Activated CD4-positive, alpha-beta T cell treated with anti-CD3 and anti-CD28 coated beads, Interleukin-2, amount 50 U/mL, for 1 hour (primary cell): ENCODE measurements around the gene CSPG5.
A peak's percentile ranks its signal among the peaks of the same experiment; 100 is the strongest.

Source experiments
- DNase-seq: peaks from one replicate; pipeline ENCODE4 v3.0.0-alpha.2; 2020

Gene CSPG5

DNA sequence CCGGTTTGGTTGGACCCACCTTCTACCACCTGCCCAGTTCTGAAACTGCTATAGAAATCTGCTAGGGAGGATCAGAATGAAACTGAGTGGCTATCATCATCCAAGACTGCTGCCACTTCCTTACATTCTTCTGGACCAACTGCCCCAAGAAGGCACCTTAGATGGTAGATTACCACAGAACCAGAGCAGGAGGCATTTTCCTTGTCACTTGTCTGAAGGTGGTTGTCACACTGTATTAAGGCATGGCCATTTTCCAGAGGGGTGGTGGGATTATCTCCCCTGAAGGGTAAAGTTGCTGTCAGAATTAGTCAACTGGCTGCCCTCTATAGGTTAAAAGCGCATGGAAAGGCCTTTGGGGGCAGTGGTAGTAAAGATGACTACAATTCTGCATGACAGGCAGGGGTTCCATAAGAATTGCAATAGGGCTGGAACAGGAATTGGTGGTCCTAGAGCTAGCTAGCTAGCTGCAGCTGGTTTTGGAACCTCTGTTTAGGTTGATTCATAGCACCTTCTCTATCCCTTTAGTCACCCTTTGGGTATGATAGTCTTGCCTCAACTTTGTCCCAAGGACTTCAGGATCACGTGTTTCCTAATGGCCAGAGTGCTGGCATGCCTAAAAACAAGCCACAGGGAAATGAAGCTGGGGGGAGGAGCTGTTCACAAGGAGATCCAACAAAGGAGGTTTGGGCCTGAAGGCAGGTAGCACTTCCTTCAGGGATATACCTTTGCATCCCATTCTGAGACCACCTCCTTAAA, 4.8 kb upstream of the CSPG5 start:
- no peak for DNase-seq

DNA sequence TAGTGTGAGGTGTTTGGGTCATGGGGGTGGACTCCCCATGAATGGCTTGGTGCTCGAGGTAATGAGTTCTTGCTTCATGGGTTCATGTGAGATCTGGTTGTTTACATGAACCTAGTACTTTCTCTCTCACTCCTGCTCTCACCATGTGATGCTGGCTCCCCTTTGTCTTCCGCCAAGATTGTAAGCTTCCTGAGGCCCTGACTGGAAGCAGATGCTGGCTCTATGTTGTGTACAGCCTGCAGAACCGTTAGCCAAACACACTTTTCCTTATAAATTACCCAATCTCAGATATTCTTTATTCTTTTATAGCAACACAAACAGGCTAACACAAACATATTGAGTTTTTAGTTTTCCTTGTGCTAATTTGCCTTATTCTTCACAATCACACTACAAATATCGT, 3.2 kb upstream of the CSPG5 start:
- no peak for DNase-seq

DNA sequence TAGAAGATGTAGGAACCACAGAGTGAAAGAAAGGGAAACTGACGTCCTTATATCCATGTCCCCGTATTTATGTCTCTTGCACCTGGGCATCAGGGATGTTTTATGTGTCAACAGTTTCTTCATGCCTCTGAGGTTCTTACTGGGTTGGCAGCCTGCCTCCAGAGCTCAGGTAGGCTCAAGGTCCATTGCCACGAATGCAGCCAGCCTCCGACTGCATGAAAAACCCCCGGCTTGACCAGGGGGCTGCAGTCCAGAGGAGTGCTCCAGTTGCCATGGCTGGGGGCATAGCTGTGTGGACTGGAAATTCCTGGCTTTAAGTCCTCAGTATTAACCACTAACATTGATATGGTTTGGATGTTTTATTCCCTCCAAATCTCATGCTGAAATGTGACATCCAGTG, 2.8 kb upstream of the CSPG5 start:
- no peak for DNase-seq

GRCh38 chr3:47580481-47580880, 1.8 kb upstream of the CSPG5 start:
- no peak for DNase-seq

DNA sequence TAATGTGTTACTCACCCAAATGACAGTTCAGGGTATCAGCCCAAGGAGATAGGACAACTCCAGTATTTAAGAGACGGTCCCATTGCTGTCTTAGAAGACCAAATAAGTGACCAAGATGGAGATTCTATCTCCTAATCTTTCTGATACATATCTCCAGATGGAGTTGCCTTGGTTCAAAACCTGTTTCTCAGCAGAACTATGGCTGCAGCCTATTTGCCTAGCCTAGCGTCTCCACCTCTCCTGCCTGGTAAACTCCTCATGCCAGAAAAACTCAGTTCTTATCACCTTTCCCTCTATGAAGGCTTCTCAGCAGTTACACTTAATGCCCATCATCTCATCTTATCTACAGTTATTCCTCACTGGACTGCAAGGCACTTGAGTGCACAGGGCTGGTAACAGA, 1.2 kb upstream of the CSPG5 start:
- DNase-seq = no peak

- DNase-seq = peak; percentile 30
These were observed 489 bp downstream of the CSPG5 start for GRCh38 chr3:47578119-47578632.

DNA sequence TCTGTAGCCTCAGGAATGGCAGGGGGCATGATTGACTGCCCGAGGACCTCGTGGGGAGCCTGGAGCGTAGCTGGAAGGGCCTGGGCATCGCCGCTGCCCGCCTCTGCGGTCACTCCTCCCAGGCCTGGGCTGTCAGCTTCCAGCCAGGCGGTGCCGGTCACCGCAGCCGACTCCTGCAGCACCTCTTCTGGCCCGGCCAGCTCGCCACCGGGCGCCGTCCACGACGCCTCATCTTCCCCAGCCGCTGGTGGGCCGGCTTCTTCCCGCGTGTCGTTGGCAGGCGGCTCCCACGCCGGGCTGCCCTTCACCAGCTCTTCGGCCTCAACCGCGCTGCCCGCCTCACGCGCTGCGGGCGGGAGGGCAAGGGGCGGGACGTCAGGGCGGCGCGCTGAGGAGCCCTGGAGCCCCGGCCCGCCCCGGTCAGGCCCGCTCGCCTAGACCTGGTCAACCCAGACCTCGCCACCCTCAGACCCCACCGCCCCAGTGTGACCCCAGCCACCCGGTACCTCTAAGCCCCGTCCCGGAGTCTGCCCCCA, 1.0 kb downstream of the CSPG5 start:
- DNase-seq = no peak

- DNase-seq = no peak
These were observed 5.2 kb downstream of the CSPG5 start for GRCh38 chr3:47573190-47574172.

DNA sequence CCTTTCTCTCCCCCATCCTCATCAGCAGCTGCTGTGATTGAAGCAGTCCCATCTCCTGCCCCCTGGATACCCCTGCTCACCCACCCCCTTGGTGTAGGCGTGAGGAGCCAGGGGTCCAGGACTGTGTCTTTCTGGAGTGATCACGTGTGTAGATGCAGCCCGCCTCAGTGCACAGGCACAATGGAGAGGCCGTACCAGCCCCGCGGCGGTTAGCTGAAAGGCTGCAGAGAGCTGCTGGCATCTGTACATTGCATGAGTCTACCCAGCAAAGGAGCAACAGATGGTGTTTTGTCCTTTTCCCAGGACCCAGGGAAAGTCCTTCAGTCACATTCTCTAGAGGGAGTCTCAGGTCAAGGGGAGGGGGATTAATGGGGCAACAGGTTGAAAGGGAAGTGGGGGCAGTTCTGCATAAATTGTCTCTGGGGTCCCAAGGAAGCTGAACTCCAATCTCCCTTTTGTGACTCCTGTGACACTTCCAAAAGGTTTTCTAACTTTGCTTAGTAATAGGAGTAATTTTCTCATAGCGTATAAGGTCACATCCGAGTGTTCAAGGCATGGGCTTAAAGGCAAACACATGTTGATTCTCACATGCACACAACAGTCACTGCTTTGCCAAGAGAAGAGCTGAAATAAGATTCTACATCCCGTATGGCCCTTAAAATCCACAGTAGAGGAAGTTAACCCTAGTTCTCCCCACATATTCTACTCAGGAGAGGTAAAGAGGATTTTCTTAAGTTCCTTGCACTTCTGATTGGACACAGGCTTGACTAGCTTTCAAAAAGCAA, 7.1 kb downstream of the CSPG5 start:
- no peak for DNase-seq

GRCh38 chr3:47568901-47569300, 9.8 kb downstream of the CSPG5 start:
- no peak for DNase-seq

- no peak for DNase-seq
These were observed 11.5 kb downstream of the CSPG5 start for GRCh38 chr3:47567149-47567548.

- no peak for DNase-seq
These were observed 12.0 kb downstream of the CSPG5 start for GRCh38 chr3:47566667-47567066.

GRCh38 chr3:47565734-47566550, 12.7 kb downstream of the CSPG5 start:
- no peak for DNase-seq

DNA sequence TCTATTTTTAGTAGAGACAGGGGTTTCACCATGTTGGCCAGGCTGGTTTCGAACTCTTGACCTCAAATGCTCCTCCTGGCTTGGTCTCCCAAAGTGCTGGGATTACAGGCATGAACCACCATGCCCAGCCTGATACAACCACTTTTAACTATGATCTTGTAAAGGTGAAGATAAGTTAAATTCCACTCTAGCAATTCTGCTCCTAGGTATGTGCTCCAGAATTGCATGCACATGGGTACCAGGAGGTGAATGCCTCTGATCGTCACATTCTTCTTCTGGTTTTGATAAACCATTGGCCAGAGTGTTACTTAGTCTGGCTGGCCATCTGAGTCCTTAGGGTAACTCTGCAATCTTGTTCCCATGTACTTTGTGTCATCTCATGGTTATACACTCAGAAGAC, 22.3 kb downstream of the CSPG5 start:
- no peak for DNase-seq

- no peak for DNase-seq
These were observed 24.3 kb downstream of the CSPG5 start for GRCh38 chr3:47554335-47554734.

GRCh38 chr3:47553407-47553806, 25.3 kb downstream of the CSPG5 start:
- no peak for DNase-seq

- DNase-seq = no peak
These were observed 36.0 kb downstream of the CSPG5 start for GRCh38 chr3:47542471-47543173.

GRCh38 chr3:47541583-47542108, 37.0 kb downstream of the CSPG5 start:
- DNase-seq = no peak

DNA sequence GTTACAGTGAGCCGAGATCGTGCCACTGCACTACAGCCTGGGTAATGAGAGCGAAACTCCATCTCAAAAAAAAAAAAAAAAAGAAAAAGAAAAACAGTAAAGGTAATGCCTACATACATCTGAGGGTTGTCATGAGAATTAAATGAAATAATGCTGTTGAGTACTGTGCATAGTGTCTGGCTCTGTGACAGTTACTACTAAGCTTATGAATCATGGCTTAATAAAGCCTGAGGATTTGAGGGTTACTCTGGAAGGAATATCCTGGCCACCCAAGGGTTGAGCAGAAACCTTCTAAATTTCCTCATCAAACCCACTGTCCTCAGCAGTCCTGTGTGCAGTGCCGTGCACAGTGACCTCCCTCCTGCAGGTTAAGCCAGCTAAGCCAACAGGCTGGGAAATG, 38.4 kb downstream of the CSPG5 start:
- DNase-seq = no peak

DNA sequence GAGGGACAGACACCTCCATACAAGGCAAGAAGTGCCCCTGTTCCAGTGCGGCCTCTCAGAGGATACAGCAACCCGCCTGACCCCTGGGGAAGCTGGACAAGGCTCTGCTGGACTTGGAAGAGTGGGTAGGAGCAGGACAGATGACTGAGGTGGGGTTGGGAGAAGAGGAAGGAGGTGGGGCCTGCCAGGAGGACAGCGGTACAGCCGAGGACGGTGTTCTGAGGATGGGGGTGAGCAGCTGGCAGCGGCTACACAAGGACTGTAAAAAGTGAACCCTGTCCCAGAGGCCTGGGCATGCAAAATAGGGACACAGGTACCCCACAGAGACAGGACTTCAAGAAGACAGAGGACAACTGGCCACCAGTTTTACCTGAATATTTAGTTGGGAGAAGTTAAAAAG, 41.7 kb downstream of the CSPG5 start:
- DNase-seq = no peak
